Thymus (tissue), 11 donors: ENCODE measurements around the gene UNC13D. TPM values are rescaled to one million over a fixed set of nuclear protein-coding genes. Genes with fewer than 3 reads are reported as not detected.
"Not testable (repeated sequence)": the region's sequence is repeated elsewhere in the genome, so short reads cannot be mapped to it uniquely, and the experiment has no call there.

ENCODE experiments used
- DNase-seq, 9 donors: peaks; one replicate each; pipeline ENCODE4 v3.0.0-alpha.2; 2013; ENCODE audit warnings: low spot score in 9 of 9, low read depth in 6 of 9, missing footprints in 1 of 9
- H3K27ac ChIP-seq, 2 donors: one replicate each; pipeline ENCODE4 v1.5.1; 2013; ENCODE audit warnings: control low read depth in 1 of 2, low read depth in 1 of 2, low read length in 1 of 2, mild to moderate bottlenecking in 1 of 2, moderate library complexity in 1 of 2
- H3K27me3 ChIP-seq, 2 donors: one replicate each; pipeline ENCODE4 v1.5.1; 2013; ENCODE audit warnings: low read length in 1 of 2; ENCODE audit not compliant: control insufficient read depth in 2 of 2, insufficient read depth in 1 of 2
- H3K36me3 ChIP-seq, 2 donors: one replicate each; pipeline ENCODE4 v1.5.1; 2013; ENCODE audit warnings: low read length in 1 of 2, mild to moderate bottlenecking in 1 of 2, moderate library complexity in 1 of 2; ENCODE audit not compliant: control insufficient read depth in 2 of 2, insufficient read depth in 2 of 2
- H3K4me1 ChIP-seq, 2 donors: one replicate each; pipeline ENCODE4 v1.5.1; 2013; ENCODE audit warnings: low read length in 2 of 2; ENCODE audit not compliant: control insufficient read depth in 2 of 2, insufficient read depth in 2 of 2
- H3K4me3 ChIP-seq, 2 donors: one replicate each; pipeline ENCODE4 v1.5.1; 2013; ENCODE audit warnings: low read length in 2 of 2, control low read depth in 1 of 2, mild to moderate bottlenecking in 1 of 2
- H3K9me3 ChIP-seq, 2 donors: one replicate each; pipeline ENCODE4 v1.5.1; 2013; ENCODE audit warnings: low read length in 1 of 2, mild to moderate bottlenecking in 1 of 2; ENCODE audit not compliant: control insufficient read depth in 2 of 2, insufficient read depth in 1 of 2
- WGBS: extraction: QIAGEN DNeasy Blood & Tissue Kit; methylation state at CpG from one replicate; pipeline ENCODE4 v1.1.7; 2013; 5-methylcytosine and 5-hydroxymethylcytosine counted together
- polyA plus RNA-seq: library from polyadenylated mRNA; stranded (reverse); fragments of 200-250 nt; gene quantifications from one replicate; pipeline ENCODE4 v1.2.3, GENCODE V29; 2013
- total RNA-seq: library from RNA; stranded (reverse); fragments of 120-200 nt; gene quantifications from one replicate; pipeline ENCODE4 v1.2.4, GENCODE V29; 2013
- donor health status: healthy.

UNC13D gene
- total and polyA plus RNA-seq, 2 donors = 43.2 to 59.1 TPM

DNA sequence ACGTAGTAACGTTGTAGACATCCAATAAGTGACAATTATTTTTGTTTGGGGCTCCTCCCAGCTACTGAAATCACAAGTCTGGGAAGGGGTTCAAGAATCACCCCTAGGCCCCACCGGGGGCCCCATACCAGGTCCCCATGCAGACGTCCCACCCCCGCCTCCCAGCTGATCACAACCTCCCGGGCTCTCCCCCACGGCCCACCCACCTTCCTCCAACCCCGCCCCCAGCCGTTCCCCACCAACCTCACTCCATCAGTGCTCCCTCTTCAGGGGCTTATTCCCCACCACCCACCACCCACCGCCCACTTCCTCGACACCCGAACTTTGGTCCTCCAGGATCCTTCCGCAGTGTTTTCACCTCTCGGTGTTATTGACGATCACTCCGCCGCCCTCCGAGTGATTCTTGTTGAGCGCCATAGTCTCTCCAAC lies 10.7 kb upstream of the UNC13D start:
- Histone ChIP-seq H3K4me3 (peak overlapping the region; percentile 69 to 91), H3K27me3 (no peaks in the 10 kb centered on the region), H3K36me3 (peaks cover 14 to 20% of the 10 kb centered on the region in 2 donors), H3K9me3 (peaks cover 0 to 4% of the 10 kb centered on the region in 2 donors), H3K27ac (peak overlapping the region; percentile 82 to 93), H3K4me1 (peaks cover 15 to 25% of the 10 kb centered on the region in 2 donors)
- WGBS = under 1% methylated on average over 19 of the region's 19 CpGs
- DNase-seq = no peak

DNA sequence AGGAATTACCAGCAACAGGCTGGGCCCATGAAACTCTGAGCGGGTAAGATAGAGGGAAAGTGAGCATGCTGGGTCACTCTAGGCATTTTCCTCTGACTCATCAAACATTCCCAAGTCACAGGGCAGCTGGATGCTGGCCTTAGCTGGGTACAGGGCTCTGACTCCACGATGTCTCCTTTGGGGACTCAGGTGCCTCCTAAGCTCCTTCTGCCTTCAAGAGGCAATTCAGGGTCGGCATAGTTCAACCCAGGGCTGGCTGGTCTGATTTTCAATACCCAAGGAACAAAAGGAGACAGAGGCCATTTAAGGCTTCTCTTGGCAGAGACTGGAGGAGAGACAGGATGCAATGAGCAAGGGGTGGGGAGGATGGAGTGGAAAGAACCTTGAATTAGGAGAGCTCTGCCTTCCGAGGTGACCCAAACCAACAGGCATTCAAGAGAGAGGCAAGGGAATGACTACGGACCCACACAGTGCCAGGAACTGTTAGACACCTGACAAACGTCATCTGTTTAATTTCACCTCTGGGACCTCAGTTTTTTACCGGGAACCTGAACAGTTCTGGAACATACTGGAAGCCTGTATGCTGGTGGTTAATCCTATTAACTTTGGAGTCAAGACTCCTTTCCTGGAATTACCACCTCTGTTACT lies 10.0 kb upstream of the UNC13D start:
- H3K27ac ChIP-seq = peak overlapping the region; percentile 66 to 82
- WGBS = 68% methylated on average over 7 of the region's 7 CpGs
- peaks cover 15 to 29% of the 10 kb centered on the region in 2 donors for H3K4me1 ChIP-seq
- H3K36me3 ChIP-seq = peaks cover 21 to 27% of the 10 kb centered on the region in 2 donors
- DNase-seq = no peak
- H3K4me3 ChIP-seq = peak overlapping the region; percentile 69 to 91
- peaks cover 0 to 4% of the 10 kb centered on the region in 2 donors for H3K9me3 ChIP-seq
- H3K27me3 ChIP-seq = no peaks in the 10 kb centered on the region

DNA sequence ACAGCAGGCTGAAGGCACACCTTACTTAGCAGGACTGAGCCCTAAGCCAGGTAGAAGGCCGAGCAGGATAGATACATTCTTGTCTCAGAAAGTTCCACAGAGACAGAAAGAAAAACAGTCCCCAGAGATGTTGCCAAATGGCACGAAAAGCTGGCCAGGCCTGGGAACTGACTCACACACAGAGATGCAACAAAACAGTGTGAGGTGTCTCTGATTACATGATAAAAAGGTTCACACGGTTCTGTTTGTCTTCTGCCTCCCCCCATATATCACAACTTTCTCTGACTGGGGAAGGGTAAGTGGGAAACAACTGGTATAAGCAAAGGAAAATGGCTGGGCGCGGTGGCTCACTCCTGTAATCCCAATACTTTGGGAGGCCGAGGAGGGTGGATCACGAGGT lies 9.2 kb upstream of the UNC13D start:
- DNase-seq = no peak
- Histone ChIP-seq H3K27ac (no peak overlapping the region), H3K4me3 (no peak overlapping the region), H3K9me3 (peaks cover 0 to 10% of the 10 kb centered on the region in 2 donors), H3K36me3 (peaks cover 27 to 35% of the 10 kb centered on the region in 2 donors), H3K27me3 (no peaks in the 10 kb centered on the region), H3K4me1 (peaks cover 15 to 28% of the 10 kb centered on the region in 2 donors)
- 93% methylated on average over 7 of the region's 7 CpGs for WGBS

DNA sequence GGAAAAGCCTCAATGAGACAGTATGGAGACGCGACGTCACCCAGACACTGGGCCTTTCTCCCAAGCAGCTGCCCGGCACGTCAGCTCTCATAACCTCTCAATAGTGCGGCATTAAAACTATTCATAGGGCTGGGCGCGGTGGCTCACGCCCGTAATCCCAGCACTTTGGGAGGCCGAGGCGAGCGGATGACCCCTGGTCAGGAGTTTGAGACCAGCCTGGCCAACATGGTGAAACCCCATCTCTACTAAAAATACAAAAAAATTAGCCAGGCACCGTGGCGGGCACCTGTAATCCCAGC lies 7.4 kb upstream of the UNC13D start:
- H3K27ac ChIP-seq, H3K4me3 ChIP-seq, DNase-seq, H3K27me3 ChIP-seq: not testable (repeated sequence)
- H3K9me3 ChIP-seq = peaks cover 0 to 10% of the 10 kb centered on the region in 2 donors
- peaks cover 15 to 30% of the 10 kb centered on the region in 2 donors for H3K4me1 ChIP-seq
- 98% methylated on average over 15 of the region's 15 CpGs for WGBS
- peaks cover 45 to 53% of the 10 kb centered on the region in 2 donors for H3K36me3 ChIP-seq

DNA sequence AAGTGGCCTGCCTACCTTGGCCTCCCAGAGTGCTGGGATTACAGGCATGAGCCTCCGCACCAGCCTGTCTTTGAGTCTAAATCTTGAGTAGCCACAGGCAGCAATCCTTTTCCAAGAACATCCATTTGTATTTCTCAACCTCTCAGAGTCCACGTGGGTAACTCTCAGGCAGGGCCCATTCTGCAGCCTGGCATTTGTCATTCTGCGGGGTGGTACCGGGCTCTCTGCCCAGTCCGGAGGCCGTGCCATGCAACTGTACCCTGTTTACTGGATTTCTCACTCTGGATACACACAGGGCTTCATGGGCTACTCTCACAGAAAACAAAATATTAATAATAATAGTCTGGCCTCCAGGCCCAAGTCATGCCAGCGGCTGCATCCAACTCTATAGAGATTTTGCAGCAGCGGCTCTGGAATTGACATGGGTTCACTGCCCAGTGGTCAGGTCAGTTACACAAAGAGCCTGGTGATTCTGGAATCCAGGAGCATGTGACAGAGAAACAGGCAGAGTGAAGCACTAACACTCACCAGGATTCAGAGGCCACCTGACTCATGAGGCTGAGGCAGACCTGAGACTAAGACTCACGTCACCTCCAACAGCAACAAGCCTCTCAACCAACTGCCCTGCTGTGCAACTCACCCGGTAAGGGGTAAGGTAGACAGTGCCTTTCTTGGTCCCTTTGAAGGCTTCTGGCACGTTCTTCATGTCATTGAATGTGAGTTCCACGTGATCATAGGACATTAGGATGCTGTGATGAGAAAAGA lies 6.9 kb upstream of the UNC13D start:
- no peak overlapping the region for H3K4me3 ChIP-seq
- H3K9me3 ChIP-seq = peaks cover 0 to 8% of the 10 kb centered on the region in 2 donors
- H3K36me3 ChIP-seq = peaks cover 50 to 57% of the 10 kb centered on the region in 2 donors
- H3K27ac ChIP-seq = no peak overlapping the region
- H3K27me3 ChIP-seq = no peaks in the 10 kb centered on the region
- DNase-seq = no peak
- peaks cover 11 to 27% of the 10 kb centered on the region in 2 donors for H3K4me1 ChIP-seq
- 98% methylated on average over 12 of the region's 12 CpGs for whole genome bisulfite sequencing

DNA sequence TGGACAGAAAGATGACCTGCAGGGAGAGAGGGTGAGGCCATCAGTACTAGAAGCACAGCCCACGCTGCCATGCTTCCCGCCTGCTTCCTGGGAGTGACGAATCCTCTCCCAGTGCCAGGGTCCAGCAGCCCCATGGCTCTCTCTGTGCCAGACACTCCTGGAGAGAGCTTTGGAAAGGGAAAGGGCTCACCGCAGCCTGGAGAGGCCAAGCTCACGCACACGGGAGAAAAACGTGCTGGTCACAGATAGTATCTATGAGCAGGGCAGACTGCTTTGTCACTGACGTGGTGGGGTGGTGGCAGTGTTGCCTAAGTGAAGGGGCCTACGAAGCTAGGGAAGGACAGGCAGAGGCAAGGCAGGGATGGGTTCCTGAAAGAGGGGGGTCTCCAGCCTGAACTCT lies 5.5 kb upstream of the UNC13D start:
- peaks cover 14 to 38% of the 10 kb centered on the region in 2 donors for H3K4me1 ChIP-seq
- peaks cover 55 to 61% of the 10 kb centered on the region in 2 donors for H3K36me3 ChIP-seq
- 96% methylated on average over 9 of the region's 9 CpGs for WGBS
- H3K27me3 ChIP-seq = no peaks in the 10 kb centered on the region
- no peak for DNase-seq
- H3K4me3 ChIP-seq = no peak overlapping the region
- H3K27ac ChIP-seq = no peak overlapping the region
- peaks cover 0 to 6% of the 10 kb centered on the region in 2 donors for H3K9me3 ChIP-seq

DNA sequence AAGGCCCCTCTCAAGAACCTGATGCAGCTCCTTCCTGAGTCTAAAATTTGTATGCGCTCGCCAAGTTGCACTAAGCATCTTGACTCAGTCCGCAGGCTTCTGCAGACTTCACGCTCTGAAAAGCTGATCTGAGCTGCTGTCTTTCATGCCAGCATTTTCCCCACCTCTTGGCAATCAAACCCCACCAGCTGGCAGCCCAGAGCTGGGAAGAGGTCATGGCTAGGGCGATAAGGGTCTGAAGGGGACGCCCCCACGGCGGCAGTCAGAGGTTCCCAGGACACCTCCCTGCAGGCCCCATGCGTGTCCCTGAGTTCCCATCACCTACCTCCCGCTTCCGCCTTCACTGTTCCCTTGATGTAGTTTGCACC lies 5.1 kb upstream of the UNC13D start:
- WGBS = 95% methylated on average over 11 of the region's 11 CpGs
- H3K27me3 ChIP-seq = no peaks in the 10 kb centered on the region
- H3K4me3 ChIP-seq = no peak overlapping the region
- peaks cover 55 to 61% of the 10 kb centered on the region in 2 donors for H3K36me3 ChIP-seq
- H3K27ac ChIP-seq = no peak overlapping the region
- DNase-seq = no peak
- peaks cover 0 to 6% of the 10 kb centered on the region in 2 donors for H3K9me3 ChIP-seq
- H3K4me1 ChIP-seq = peaks cover 9 to 38% of the 10 kb centered on the region in 2 donors

DNA sequence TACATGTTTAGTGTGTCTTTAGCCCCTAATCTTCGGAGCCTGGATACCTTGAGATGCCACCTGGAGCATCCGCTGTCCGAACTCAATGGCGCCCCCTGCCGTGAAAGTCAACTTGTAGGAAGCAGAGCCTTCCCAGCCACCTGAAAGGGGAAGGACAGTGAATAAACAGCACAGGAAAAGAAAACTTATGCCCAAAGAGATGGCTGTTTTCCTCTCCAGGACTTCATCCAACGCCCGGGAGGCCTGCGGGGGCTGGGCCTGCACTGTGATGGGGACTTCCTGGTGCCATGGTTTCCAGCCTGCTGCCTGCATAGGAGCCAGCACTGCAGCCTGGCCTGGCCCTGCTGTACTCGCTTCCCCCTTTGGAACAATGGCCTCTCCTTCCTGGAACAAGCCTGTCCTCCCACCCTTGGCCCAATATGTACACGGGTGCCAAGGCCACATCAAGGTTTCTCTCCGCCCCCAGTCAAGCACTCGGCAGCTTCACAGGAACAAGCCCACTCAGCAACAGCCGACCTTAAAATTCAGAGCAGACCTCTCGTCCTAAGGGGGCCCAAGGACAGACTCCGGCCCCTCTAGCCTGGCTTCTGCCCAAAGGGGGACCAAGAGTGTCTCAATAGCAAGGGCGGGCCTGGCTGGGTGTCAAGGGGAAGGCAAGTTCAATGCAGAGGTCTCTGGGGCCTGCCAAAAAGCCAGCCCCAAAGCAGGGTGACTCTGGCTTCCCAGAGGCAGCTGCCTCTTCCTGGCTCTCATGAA lies 4.5 kb upstream of the UNC13D start:
- peak overlapping the region in 1 of 2 donors; percentile 68 for H3K27ac ChIP-seq
- WGBS = 65% methylated on average over 16 of the region's 16 CpGs
- H3K4me1 ChIP-seq = peaks cover 6 to 40% of the 10 kb centered on the region in 2 donors
- no peaks in the 10 kb centered on the region for H3K27me3 ChIP-seq
- DNase-seq = peak in 4 of 9 donors; percentile 50 to 82 (median 69)
- peaks cover 55 to 61% of the 10 kb centered on the region in 2 donors for H3K36me3 ChIP-seq
- H3K9me3 ChIP-seq = peaks cover 0 to 6% of the 10 kb centered on the region in 2 donors
- H3K4me3 ChIP-seq = no peak overlapping the region
